Panc1 (cell line): ENCODE measurements around the gene RRP12. TPM values are rescaled to one million over a fixed set of nuclear protein-coding genes. Genes with fewer than 3 reads are reported as not detected.

ENCODE experiments used
- ATAC-seq: fragments of 200-7000 bp; cut with Tn5 transposase; 2 replicates; pipeline ENCODE4 v1.9.1; 2020; ENCODE audit warnings: mild to moderate bottlenecking, moderate library complexity
- BruUV-seq: library from RNA; stranded (reverse); fragments of 400-500 nt; replicated peaks from 2 replicates; lab custom pipeline; 2021; lab: Mats Ljungman, UMichigan
- CTCF ChIA-PET: fragments of 300-600 bp; sonication (Branson Sonifier 250); formaldehyde crosslinking; loops from one replicate; lab custom pipeline; 2022; ENCODE audit warnings: antibody characterized with exemption; lab: Charles Lee
- POLR2A ChIA-PET: fragments of 300-600 bp; sonication (Branson Sonifier 250); formaldehyde crosslinking; loops from one replicate; lab custom pipeline; 2022; ENCODE audit warnings: antibody characterized with exemption; lab: Charles Lee
- DNase-seq: peaks from one replicate; pipeline ENCODE4 v3.0.0-alpha.2; 2010; ENCODE audit warnings: low read depth, low spot score
- H3K27ac ChIP-seq: 2 replicates; pipeline ENCODE4 v1.5.1; 2011; ENCODE audit warnings: mild to moderate bottlenecking, low read length, inconsistent platforms
- H3K27me3 ChIP-seq: fragments of 200-500 bp; sonication (Bioruptor generic); 2 replicates; pipeline ENCODE4 v1.6.0; 2014; ENCODE audit warnings: low read length, inconsistent platforms; ENCODE audit not compliant: control insufficient read depth, insufficient read depth
- H3K36me3 ChIP-seq: fragments of 200-500 bp; sonication (Bioruptor generic); 2 replicates; pipeline ENCODE4 v1.5.1; 2014; ENCODE audit warnings: inconsistent platforms, mild to moderate bottlenecking, low read length, moderate library complexity; ENCODE audit not compliant: control insufficient read depth, insufficient read depth
- H3K4me1 ChIP-seq: 2 replicates; pipeline ENCODE4 v1.5.1; 2011; ENCODE audit warnings: inconsistent platforms, mild to moderate bottlenecking, low read length, moderate library complexity; ENCODE audit not compliant: control insufficient read depth, insufficient read depth
- H3K4me3 ChIP-seq, 2 experiments: 2 replicates each; pipeline ENCODE4 v1.5.1; 2011 to 2012; ENCODE audit warnings: low read depth in 2 of 2, low read length in 2 of 2, mild to moderate bottlenecking in 2 of 2, inconsistent platforms in 1 of 2, moderate library complexity in 1 of 2
- H3K9me3 ChIP-seq: fragments of 200-500 bp; sonication (Bioruptor generic); 2 replicates; pipeline ENCODE4 v1.5.1; 2014; ENCODE audit warnings: low read depth, mild to moderate bottlenecking, inconsistent platforms, low read length, moderate library complexity; ENCODE audit not compliant: control insufficient read depth, insufficient read depth
- POLR2AphosphoS5 ChIP-seq: IDR thresholded peaks from 2 replicates; pipeline ENCODE4 v1.6.1; 2012; ENCODE audit warnings: mild to moderate bottlenecking, low read depth, low read length, moderate library complexity
- SIN3A ChIP-seq: IDR thresholded peaks from 2 replicates; pipeline ENCODE4 v1.6.1; 2012; ENCODE audit warnings: low read depth, mild to moderate bottlenecking, low read length, moderate library complexity, borderline replicate concordance; ENCODE audit not compliant: insufficient read depth
- TCF7L2 ChIP-seq: IDR thresholded peaks from 2 replicates; pipeline ENCODE4 v1.6.1; 2011; ENCODE audit warnings: mild to moderate bottlenecking, low read depth, low read length, inconsistent platforms
- in situ Hi-C: cut with HindIII; loops from 2 replicates; pipeline ENCODE4 v1.10.0; 2016; ENCODE audit warnings: low sequenced_read_pairs, low pct_unique_long_range_greater_than_20kb
- intact Hi-C: fragments of 100-400 bp; cut with micrococcal nuclease; formaldehyde crosslinking; loops from one replicate; pipeline ENCODE4 v1.10.0; 2022; ENCODE audit not compliant: unreplicated experiment
- total RNA-seq: library from RNA; stranded (reverse); gene quantifications from one replicate; pipeline ENCODE4 v1.2.1, GENCODE V29; 2021; ENCODE audit not compliant: unreplicated experiment
- TF ChIP-seq, protein P1 (sequence below), 2 experiments: IDR thresholded peaks; 2 replicates each; pipeline ENCODE4 v1.6.1; 2011 to 2012; ENCODE audit warnings: low read depth in 2 of 2, control low read depth in 1 of 2, low read length in 1 of 2, mild to moderate bottlenecking in 1 of 2, moderate library complexity in 1 of 2; ENCODE audit not compliant: insufficient read depth in 1 of 2
- TF ChIP-seq, protein P2 (sequence below): fragments of 450-650 bp; IDR thresholded peaks from 2 replicates; pipeline ENCODE4 v1.5.1; 2017; ENCODE audit warnings: mild to moderate bottlenecking

RRP12 gene
- total RNA-seq, 1 experiment from 2014 or later, result 94.9 TPM

DNA sequence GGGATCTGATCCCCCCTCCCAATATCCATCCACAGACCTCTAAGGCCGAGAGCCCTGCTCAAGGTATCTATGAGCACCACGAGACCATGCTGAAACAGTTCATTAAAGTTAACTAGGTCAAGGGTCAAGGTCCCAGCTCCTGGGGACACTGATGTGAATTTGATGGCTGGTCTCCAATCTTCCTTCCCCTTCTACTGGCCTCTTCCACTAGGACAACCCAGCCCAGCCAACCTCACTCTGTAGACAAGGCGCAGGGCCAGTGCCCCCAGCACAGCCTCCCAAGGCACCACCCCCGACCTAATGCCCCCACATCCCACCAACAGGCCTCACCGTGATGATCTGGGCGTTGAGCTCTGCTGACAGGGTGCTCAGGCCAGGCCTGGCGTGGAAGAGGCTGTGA is 15.6 kb downstream of the RRP12 start:
- Histone ChIP-seq H3K27ac (no peak overlapping the region), H3K9me3 (no peaks in the 10 kb centered on the region), H3K4me3 (no peak overlapping the region), H3K27me3 (no peaks in the 10 kb centered on the region), H3K4me1 (no peaks in the 10 kb centered on the region), H3K36me3 (peaks cover 16% of the 10 kb centered on the region)
- in situ Hi-C loops (no loop called here), intact Hi-C loops (no loop called here)
- TF ChIP-seq TCF7L2 (no peak), POLR2AphosphoS5 (no peak), SIN3A (no peak)
- TF ChIP-seq, protein P1, sequence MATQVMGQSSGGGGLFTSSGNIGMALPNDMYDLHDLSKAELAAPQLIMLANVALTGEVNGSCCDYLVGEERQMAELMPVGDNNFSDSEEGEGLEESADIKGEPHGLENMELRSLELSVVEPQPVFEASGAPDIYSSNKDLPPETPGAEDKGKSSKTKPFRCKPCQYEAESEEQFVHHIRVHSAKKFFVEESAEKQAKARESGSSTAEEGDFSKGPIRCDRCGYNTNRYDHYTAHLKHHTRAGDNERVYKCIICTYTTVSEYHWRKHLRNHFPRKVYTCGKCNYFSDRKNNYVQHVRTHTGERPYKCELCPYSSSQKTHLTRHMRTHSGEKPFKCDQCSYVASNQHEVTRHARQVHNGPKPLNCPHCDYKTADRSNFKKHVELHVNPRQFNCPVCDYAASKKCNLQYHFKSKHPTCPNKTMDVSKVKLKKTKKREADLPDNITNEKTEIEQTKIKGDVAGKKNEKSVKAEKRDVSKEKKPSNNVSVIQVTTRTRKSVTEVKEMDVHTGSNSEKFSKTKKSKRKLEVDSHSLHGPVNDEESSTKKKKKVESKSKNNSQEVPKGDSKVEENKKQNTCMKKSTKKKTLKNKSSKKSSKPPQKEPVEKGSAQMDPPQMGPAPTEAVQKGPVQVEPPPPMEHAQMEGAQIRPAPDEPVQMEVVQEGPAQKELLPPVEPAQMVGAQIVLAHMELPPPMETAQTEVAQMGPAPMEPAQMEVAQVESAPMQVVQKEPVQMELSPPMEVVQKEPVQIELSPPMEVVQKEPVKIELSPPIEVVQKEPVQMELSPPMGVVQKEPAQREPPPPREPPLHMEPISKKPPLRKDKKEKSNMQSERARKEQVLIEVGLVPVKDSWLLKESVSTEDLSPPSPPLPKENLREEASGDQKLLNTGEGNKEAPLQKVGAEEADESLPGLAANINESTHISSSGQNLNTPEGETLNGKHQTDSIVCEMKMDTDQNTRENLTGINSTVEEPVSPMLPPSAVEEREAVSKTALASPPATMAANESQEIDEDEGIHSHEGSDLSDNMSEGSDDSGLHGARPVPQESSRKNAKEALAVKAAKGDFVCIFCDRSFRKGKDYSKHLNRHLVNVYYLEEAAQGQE (IDR thresholded peaks at IDR 0.05; ENCODE audit: insufficient read depth in 1 of 2, low read depth in 2 of 2, low read length in 1 of 2), result no peak
- TF ChIP-seq, protein P2, sequence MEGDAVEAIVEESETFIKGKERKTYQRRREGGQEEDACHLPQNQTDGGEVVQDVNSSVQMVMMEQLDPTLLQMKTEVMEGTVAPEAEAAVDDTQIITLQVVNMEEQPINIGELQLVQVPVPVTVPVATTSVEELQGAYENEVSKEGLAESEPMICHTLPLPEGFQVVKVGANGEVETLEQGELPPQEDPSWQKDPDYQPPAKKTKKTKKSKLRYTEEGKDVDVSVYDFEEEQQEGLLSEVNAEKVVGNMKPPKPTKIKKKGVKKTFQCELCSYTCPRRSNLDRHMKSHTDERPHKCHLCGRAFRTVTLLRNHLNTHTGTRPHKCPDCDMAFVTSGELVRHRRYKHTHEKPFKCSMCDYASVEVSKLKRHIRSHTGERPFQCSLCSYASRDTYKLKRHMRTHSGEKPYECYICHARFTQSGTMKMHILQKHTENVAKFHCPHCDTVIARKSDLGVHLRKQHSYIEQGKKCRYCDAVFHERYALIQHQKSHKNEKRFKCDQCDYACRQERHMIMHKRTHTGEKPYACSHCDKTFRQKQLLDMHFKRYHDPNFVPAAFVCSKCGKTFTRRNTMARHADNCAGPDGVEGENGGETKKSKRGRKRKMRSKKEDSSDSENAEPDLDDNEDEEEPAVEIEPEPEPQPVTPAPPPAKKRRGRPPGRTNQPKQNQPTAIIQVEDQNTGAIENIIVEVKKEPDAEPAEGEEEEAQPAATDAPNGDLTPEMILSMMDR, result no peak
- BruUV-seq, result no TSS peak
- ATAC-seq (no peak), DNase-seq (no peak)
- ChIA-PET CTCF (interaction anchor here (0.6 to 0.7 kb wide), 2 partner anchors 34 to 107 kb away, joined by 6 to 7 read pairs; no protein-coding TSS in a partner anchor), POLR2A (interaction anchor here (0.5 kb wide), 1 partner anchor 464 kb away, joined by 3 read pairs; the partner anchor contains the start of gene GOLGA7B)

DNA sequence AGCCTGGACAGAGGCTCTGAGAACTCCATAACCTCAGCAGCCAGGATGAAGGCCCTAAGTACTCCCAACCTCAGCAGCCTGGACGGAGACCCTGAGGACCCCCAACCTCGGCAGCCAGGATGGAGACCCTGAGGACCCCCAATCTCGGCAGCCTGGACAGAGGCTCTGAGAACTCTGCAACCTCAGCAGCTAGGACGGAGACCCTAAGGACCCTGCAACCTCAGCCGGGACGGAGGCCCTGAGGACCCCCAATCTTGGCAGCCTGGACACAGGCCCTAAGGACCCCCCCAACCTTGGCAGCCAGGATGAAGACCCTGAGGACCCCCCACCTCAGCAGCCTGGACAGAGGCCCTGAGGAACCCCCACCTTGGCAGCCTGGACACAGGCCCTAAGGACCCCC is 16.5 kb downstream of the RRP12 start:
- ChIA-PET POLR2A (no interaction called here), CTCF (no interaction called here)
- no TSS peak for BruUV-seq

More for the DNA sequence above, 16.5 kb downstream of the RRP12 start:
- H3K27ac ChIP-seq, result no peak overlapping the region
- H3K9me3 ChIP-seq, result no peaks in the 10 kb centered on the region
- in situ Hi-C loops, result no loop called here
- no peaks in the 10 kb centered on the region for H3K27me3 ChIP-seq
- ATAC-seq (no peak), DNase-seq (no peak)
- intact Hi-C loops, result no loop called here
- H3K36me3 ChIP-seq, result peaks cover 16% of the 10 kb centered on the region
- TF ChIP-seq POLR2AphosphoS5, result no peak
- TF ChIP-seq, protein P2, result no peak
- TF ChIP-seq, protein P1 (IDR thresholded peaks at IDR 0.05; ENCODE audit: insufficient read depth in 1 of 2, low read depth in 2 of 2, low read length in 1 of 2), result no peak
- TF ChIP-seq TCF7L2, result no peak
- TF ChIP-seq SIN3A, result no peak
- H3K4me1 ChIP-seq, result no peaks in the 10 kb centered on the region
- H3K4me3 ChIP-seq, result no peak overlapping the region
